Adrenal gland (tissue), 5 donors: ENCODE measurements around the gene WDR17.

Source experiments
- POLR2A ChIP-seq, 2 donors: fragments of 450-650 bp; IDR thresholded peaks; one replicate each; pipeline ENCODE4 v1.6.1; 2017; ENCODE audit warnings: antibody characterized with exemption in 2 of 2, mild to moderate bottlenecking in 2 of 2, moderate library complexity in 1 of 2
- TF ChIP-seq, protein P1 (sequence below), 6 experiments: fragments of 450-650 bp in 4 of 6; fragments of 200-600 bp in 2 of 6; sonication (generic) in 1 of 6; IDR thresholded peaks; 1 replicate in 5 of 6; 2 replicates in 1 of 6; pipeline versions ENCODE4 v1.5.1 to v1.8.0; 2016 to 2021; ENCODE audit warnings: antibody characterized with exemption in 6 of 6, mild to moderate bottlenecking in 2 of 6, moderate library complexity in 1 of 6
- donor health status: DM: no; HTN: no; CAD: no.

- no peak for TF ChIP-seq POLR2A (IDR thresholded peaks at IDR 0.05)
- TF ChIP-seq, protein P1, sequence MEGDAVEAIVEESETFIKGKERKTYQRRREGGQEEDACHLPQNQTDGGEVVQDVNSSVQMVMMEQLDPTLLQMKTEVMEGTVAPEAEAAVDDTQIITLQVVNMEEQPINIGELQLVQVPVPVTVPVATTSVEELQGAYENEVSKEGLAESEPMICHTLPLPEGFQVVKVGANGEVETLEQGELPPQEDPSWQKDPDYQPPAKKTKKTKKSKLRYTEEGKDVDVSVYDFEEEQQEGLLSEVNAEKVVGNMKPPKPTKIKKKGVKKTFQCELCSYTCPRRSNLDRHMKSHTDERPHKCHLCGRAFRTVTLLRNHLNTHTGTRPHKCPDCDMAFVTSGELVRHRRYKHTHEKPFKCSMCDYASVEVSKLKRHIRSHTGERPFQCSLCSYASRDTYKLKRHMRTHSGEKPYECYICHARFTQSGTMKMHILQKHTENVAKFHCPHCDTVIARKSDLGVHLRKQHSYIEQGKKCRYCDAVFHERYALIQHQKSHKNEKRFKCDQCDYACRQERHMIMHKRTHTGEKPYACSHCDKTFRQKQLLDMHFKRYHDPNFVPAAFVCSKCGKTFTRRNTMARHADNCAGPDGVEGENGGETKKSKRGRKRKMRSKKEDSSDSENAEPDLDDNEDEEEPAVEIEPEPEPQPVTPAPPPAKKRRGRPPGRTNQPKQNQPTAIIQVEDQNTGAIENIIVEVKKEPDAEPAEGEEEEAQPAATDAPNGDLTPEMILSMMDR (IDR thresholded peaks at IDR 0.05): no peak
Observed at GRCh38 chr4:176102414-176103063, 36.9 kb downstream of the WDR17 start.
